PC-9 (cell line): ENCODE measurements around the gene HPS6. TPM values are rescaled to one million over a fixed set of nuclear protein-coding genes. Genes with fewer than 3 reads are reported as not detected.
A peak's percentile ranks its signal among the peaks of the same experiment; 100 is the strongest.

ENCODE experiments used
- BruUV-seq: library from RNA; stranded (reverse); fragments of 400-500 nt; replicated peaks from 2 replicates; lab custom pipeline; 2021; lab: Mats Ljungman, UMichigan
- CTCF ChIA-PET: fragments of 300-600 bp; sonication (Branson Sonifier 250); formaldehyde crosslinking; loops from one replicate; lab custom pipeline; 2022; ENCODE audit warnings: antibody characterized with exemption; lab: Charles Lee
- POLR2A ChIA-PET: fragments of 300-600 bp; sonication (Branson Sonifier 250); formaldehyde crosslinking; loops from one replicate; lab custom pipeline; 2022; ENCODE audit warnings: antibody characterized with exemption; ENCODE audit not compliant: unreplicated experiment; lab: Charles Lee
- DNase-seq, 2 experiments: peaks; one replicate each; pipeline versions ENCODE4 v3.0.0 to v3.0.0-alpha.2; 2015 to 2022; ENCODE audit warnings: mixed read lengths in 1 of 2
- H2AFZ ChIP-seq: fragments of 200-600 bp; sonication (generic); 2 replicates; pipeline ENCODE4 v1.8.1; 2017; ENCODE audit warnings: antibody characterized with exemption
- H3F3A ChIP-seq: fragments of 200-600 bp; sonication (generic); 2 replicates; pipeline ENCODE4 v1.8.1; 2017; ENCODE audit warnings: antibody characterized with exemption, mild to moderate bottlenecking, low read depth; ENCODE audit not compliant: insufficient read depth
- H3K27ac ChIP-seq: fragments of 200-600 bp; sonication (generic); 2 replicates; pipeline ENCODE4 v1.6.1; 2016; ENCODE audit warnings: mixed run types
- H3K27me3 ChIP-seq: fragments of 200-600 bp; sonication (generic); 2 replicates; pipeline ENCODE4 v1.6.1; 2016; ENCODE audit warnings: low read depth, mixed run types; ENCODE audit not compliant: insufficient read depth
- H3K36me3 ChIP-seq: fragments of 200-600 bp; sonication (generic); 2 replicates; pipeline ENCODE4 v1.6.1; 2016; ENCODE audit warnings: low read depth, mixed run types
- H3K4me1 ChIP-seq: fragments of 200-600 bp; sonication (generic); replicated peaks from 2 replicates; pipeline ENCODE4 v1.6.1; 2016; ENCODE audit warnings: mixed run types; ENCODE audit not compliant: insufficient read depth
- H3K4me2 ChIP-seq: fragments of 200-600 bp; sonication (generic); 2 replicates; pipeline ENCODE4 v1.6.1; 2017; ENCODE audit warnings: mixed run types
- H3K4me3 ChIP-seq: fragments of 200-600 bp; sonication (generic); 2 replicates; pipeline ENCODE4 v1.6.1; 2016; ENCODE audit warnings: mixed run types
- H3K79me2 ChIP-seq: fragments of 200-600 bp; sonication (generic); 2 replicates; pipeline ENCODE4 v1.6.1; 2017; ENCODE audit warnings: low read depth, mixed run types
- H3K9me2 ChIP-seq: fragments of 200-600 bp; sonication (generic); 2 replicates; pipeline ENCODE4 v1.8.1; 2017; ENCODE audit warnings: mild to moderate bottlenecking; ENCODE audit not compliant: insufficient read depth
- H3K9me3 ChIP-seq: fragments of 200-600 bp; sonication (generic); 2 replicates; pipeline ENCODE4 v1.8.1; 2016; ENCODE audit warnings: low read depth; ENCODE audit not compliant: insufficient read depth
- H4K20me1 ChIP-seq: fragments of 200-600 bp; sonication (generic); 2 replicates; pipeline ENCODE4 v1.8.1; 2017; ENCODE audit not compliant: insufficient read depth
- CTCF ChIP-seq: fragments of 200-600 bp; sonication (generic); conservative IDR thresholded peaks from 2 replicates; pipeline ENCODE4 v1.6.1; 2017; ENCODE audit warnings: mixed run types, antibody characterized with exemption, mild to moderate bottlenecking, moderate library complexity
- EZH2 ChIP-seq: fragments of 200-600 bp; sonication (generic); IDR thresholded peaks from 2 replicates; pipeline ENCODE4 v1.8.0; 2017; ENCODE audit warnings: antibody characterized with exemption, low read depth
- intact Hi-C: fragments of 100-400 bp; cut with micrococcal nuclease; formaldehyde crosslinking; loops from one replicate; pipeline ENCODE4 v1.10.0; 2022; ENCODE audit not compliant: unreplicated experiment
- total RNA-seq: library from RNA; stranded (reverse); gene quantifications from 2 replicates; pipeline ENCODE4 v1.2.3, GENCODE V29; 2021

Gene HPS6
- total RNA-seq, 1 experiment from 2014 or later, result 12.5 TPM

GRCh38 chr10:102101152-102101551, 36.0 kb downstream of the HPS6 start:
- no peak overlapping the region for H3K4me3 ChIP-seq
- ChIA-PET CTCF (interaction anchor here (0.6 to 1.2 kb wide), 3 partner anchors 13 to 91 kb away, joined by 3 to 10 read pairs (median 4); no protein-coding TSS in a partner anchor), POLR2A (interaction anchor here (0.6 kb wide), 2 partner anchors 612 to 903 kb away, joined by 4 read pairs; no protein-coding TSS in a partner anchor)
- DNase-seq, result no peak
- intact Hi-C loops, result no loop called here
- no peaks in the 10 kb centered on the region for H3K79me2 ChIP-seq
- no peaks in the 10 kb centered on the region for H3F3A ChIP-seq
- no peak overlapping the region for H2AFZ ChIP-seq
- H3K9me3 ChIP-seq, result no peaks in the 10 kb centered on the region
- BruUV-seq, result no TSS peak
- H3K27ac ChIP-seq, result no peak overlapping the region
- no peaks in the 10 kb centered on the region for H4K20me1 ChIP-seq
- no peaks in the 10 kb centered on the region for H3K27me3 ChIP-seq
- H3K4me2 ChIP-seq, result no peak overlapping the region
- TF ChIP-seq EZH2 (no peak), CTCF (peak; percentile 43; the same call in 1 of the 2 replicates)
- H3K36me3 ChIP-seq, result no peaks in the 10 kb centered on the region
- H3K9me2 ChIP-seq, result no peaks in the 10 kb centered on the region
- H3K4me1 ChIP-seq, result no peaks in the 10 kb centered on the region

- no peaks in the 10 kb centered on the region for H3K4me1 ChIP-seq
- no peak overlapping the region for H2AFZ ChIP-seq
- BruUV-seq, result no TSS peak
- no peaks in the 10 kb centered on the region for H3K79me2 ChIP-seq
- no peak overlapping the region for H3K4me2 ChIP-seq
- H3F3A ChIP-seq, result no peaks in the 10 kb centered on the region
- DNase-seq, result no peak
- TF ChIP-seq EZH2 (no peak), CTCF (no peak)
- H3K9me2 ChIP-seq, result no peaks in the 10 kb centered on the region
- no peak overlapping the region for H3K27ac ChIP-seq
- intact Hi-C loops, result no loop called here
- ChIA-PET POLR2A (interaction anchor here (0.5 kb wide), 1 partner anchor 50 kb away, joined by 3 read pairs; the partner anchor contains the start of gene NOLC1), CTCF (no interaction called here)
- no peaks in the 10 kb centered on the region for H4K20me1 ChIP-seq
- no peaks in the 10 kb centered on the region for H3K27me3 ChIP-seq
- H3K36me3 ChIP-seq, result no peaks in the 10 kb centered on the region
- H3K9me3 ChIP-seq, result no peaks in the 10 kb centered on the region
- H3K4me3 ChIP-seq, result no peak overlapping the region
Observed at GRCh38 chr10:102102421-102102820, 37.3 kb downstream of the HPS6 start.

GRCh38 chr10:102106998-102107397, 41.8 kb downstream of the HPS6 start:
- Histone ChIP-seq H3K4me3 (no peak overlapping the region), H3K79me2 (no peaks in the 10 kb centered on the region), H3K36me3 (no peaks in the 10 kb centered on the region), H3K27ac (no peak overlapping the region), H3K27me3 (no peaks in the 10 kb centered on the region), H2AFZ (no peak overlapping the region), H3K9me2 (no peaks in the 10 kb centered on the region), H3F3A (no peaks in the 10 kb centered on the region), H3K4me1 (no peaks in the 10 kb centered on the region), H4K20me1 (no peaks in the 10 kb centered on the region; the same call in 1 of the 2 replicates), H3K9me3 (no peaks in the 10 kb centered on the region), H3K4me2 (no peak overlapping the region)
- intact Hi-C loops, result no loop called here
- TF ChIP-seq EZH2, result no peak
- TF ChIP-seq CTCF, result no peak
- ChIA-PET POLR2A (no interaction called here), CTCF (no interaction called here)
- no TSS peak for BruUV-seq
- DNase-seq, result no peak
